Measurements from ENCODE around the gene VAT1. TPM values are rescaled to one million over a fixed set of nuclear protein-coding genes. Genes with fewer than 3 reads are reported as not detected.

VAT1 gene
- total RNA-seq, result 207 and 320 TPM in 2 replicates

GRCh38 chr17:43021741-43022512 lies at the start of gene VAT1:
TSS of gene VAT1 (minus strand) at chr17:43022385. CDS start at chr17:43022322, 63 bp downstream.
- DNase-seq (ENCODE audit: low read depth), result peak; percentile 80
- peak within 1 kb of the TSS; percentile 99 for H3K4me3 ChIP-seq (ENCODE audit: low read depth, low read length)
- no peak for TF ChIP-seq CTCF (IDR thresholded peaks at IDR 0.05; ENCODE audit: insufficient read depth, low read depth, low read length)

GRCh38 chr17:43070872-43071271 lies 48.7 kb upstream of the VAT1 start:
- no peak overlapping the region for H3K4me3 ChIP-seq (ENCODE audit: low read depth, low read length)
- no peak for TF ChIP-seq CTCF (IDR thresholded peaks at IDR 0.05; ENCODE audit: insufficient read depth, low read depth, low read length)
- no peak for DNase-seq (ENCODE audit: low read depth)

- no peak for DNase-seq (ENCODE audit: low read depth)
- no peak for TF ChIP-seq CTCF (IDR thresholded peaks at IDR 0.05; ENCODE audit: insufficient read depth, low read depth, low read length)
- H3K4me3 ChIP-seq (ENCODE audit: low read depth, low read length), result no peak overlapping the region
Measured at GRCh38 chr17:43070257-43070656, 48.1 kb upstream of the VAT1 start.

GRCh38 chr17:43069368-43069898 lies 47.2 kb upstream of the VAT1 start:
- no peak for TF ChIP-seq CTCF (IDR thresholded peaks at IDR 0.05; ENCODE audit: insufficient read depth, low read depth, low read length)
- H3K4me3 ChIP-seq (ENCODE audit: low read depth, low read length), result no peak overlapping the region
- no peak for DNase-seq (ENCODE audit: low read depth)

- no peak overlapping the region for H3K4me3 ChIP-seq (ENCODE audit: low read depth, low read length)
- peak; percentile 45 for DNase-seq (ENCODE audit: low read depth)
- TF ChIP-seq CTCF (IDR thresholded peaks at IDR 0.05; ENCODE audit: insufficient read depth, low read depth, low read length), result no peak
Measured at GRCh38 chr17:43068570-43069367, 46.6 kb upstream of the VAT1 start.

- TF ChIP-seq CTCF (IDR thresholded peaks at IDR 0.05; ENCODE audit: insufficient read depth, low read depth, low read length), result no peak
- H3K4me3 ChIP-seq (ENCODE audit: low read depth, low read length), result no peak overlapping the region
- no peak for DNase-seq (ENCODE audit: low read depth)
Measured at GRCh38 chr17:43062984-43063638, 40.9 kb upstream of the VAT1 start.

All from fibroblast of villous mesenchyme (primary cell).